Thyroid gland (tissue), 4 donors: ENCODE results near the gene XRCC5. TPM values are rescaled to one million over a fixed set of nuclear protein-coding genes. Genes with fewer than 3 reads are reported as not detected.

ENCODE experiments used
- DNase-seq, 2 donors: peaks; one replicate each; pipeline ENCODE4 v3.0.0-alpha.2; 2019
- H3K27ac ChIP-seq, 3 donors: fragments of 200-600 bp; sonication (generic); 1 replicate in 2 of 3; 2 replicates in 1 of 3; pipeline ENCODE4 v1.5.1; 2016 to 2019; ENCODE audit warnings: mild to moderate bottlenecking in 1 of 3, moderate library complexity in 1 of 3
- H3K27me3 ChIP-seq: fragments of 200-600 bp; sonication (generic); one replicate; pipeline ENCODE4 v1.5.1; 2019
- H3K36me3 ChIP-seq, 2 donors: fragments of 200-600 bp; sonication (generic); one replicate each; pipeline ENCODE4 v1.5.1; 2016 to 2019
- H3K4me1 ChIP-seq, 2 donors: fragments of 200-600 bp; sonication (generic); one replicate each; pipeline ENCODE4 v1.5.1; 2017 to 2019
- H3K4me3 ChIP-seq, 3 donors: fragments of 200-600 bp; sonication (generic); replicated peaks in 1 of 3; 1 replicate in 2 of 3; 2 replicates in 1 of 3; pipeline ENCODE4 v1.5.1; 2016; ENCODE audit warnings: mild to moderate bottlenecking in 1 of 3
- H3K9me3 ChIP-seq: fragments of 200-600 bp; sonication (generic); one replicate; pipeline ENCODE4 v1.5.1; 2017
- CTCF ChIP-seq, 6 experiments: fragments of 200-600 bp in 3 of 6; fragments of 450-650 bp in 3 of 6; sonication (generic) in 3 of 6; IDR thresholded peaks; one replicate each; pipeline ENCODE4 v1.5.1; 2016 to 2019; ENCODE audit warnings: antibody characterized with exemption in 6 of 6, mild to moderate bottlenecking in 2 of 6, inconsistent platforms in 1 of 6, moderate library complexity in 1 of 6
- POLR2A ChIP-seq, 2 donors: fragments of 450-650 bp; IDR thresholded peaks; one replicate each; pipeline ENCODE4 v1.6.1; 2017; ENCODE audit warnings: antibody characterized with exemption in 2 of 2, mild to moderate bottlenecking in 2 of 2, moderate library complexity in 1 of 2
- WGBS, 2 donors: methylation state at CpG; one replicate each; pipeline ENCODE4 v1.1.5; 2017; 5-methylcytosine and 5-hydroxymethylcytosine counted together
- intact Hi-C: fragments of 100-400 bp; cut with DNase I; formaldehyde crosslinking; loops from one replicate; pipeline ENCODE4 v1.15.1; 2023
- total RNA-seq, 4 donors: library from RNA; depleted of rRNA; stranded (reverse); fragments of >200 nt; gene quantifications; one replicate each; pipeline ENCODE4 v1.2.3, GENCODE V29; 2016

The XRCC5 gene
- total RNA-seq, 4 donors from 2014 or later, result 185 to 240 (median 216) TPM

- H3K36me3 ChIP-seq, result peaks cover 76 to 82% of the 10 kb centered on the region in 2 donors
- no peak overlapping the region for H3K27ac ChIP-seq
- no peaks in the 10 kb centered on the region for H3K4me1 ChIP-seq
- H3K4me3 ChIP-seq, result no peak overlapping the region
- no peaks in the 10 kb centered on the region for H3K9me3 ChIP-seq
- H3K27me3 ChIP-seq, result no peaks in the 10 kb centered on the region
- no peak for TF ChIP-seq POLR2A (IDR thresholded peaks at IDR 0.05)
- no peak for TF ChIP-seq CTCF (IDR thresholded peaks at IDR 0.05)
- no peak for DNase-seq
- intact Hi-C loops, result no loop called here
- WGBS, 2 donors, result 91% methylated on average over 5 of the region's 5 CpGs
These were observed 17.8 kb downstream of the XRCC5 start for GRCh38 chr2:216126943-216127342.

GRCh38 chr2:216130346-216130971 is 21.3 kb downstream of the XRCC5 start:
- H3K36me3 ChIP-seq, result peaks cover 61 to 80% of the 10 kb centered on the region in 2 donors
- H3K9me3 ChIP-seq, result no peaks in the 10 kb centered on the region
- H3K4me3 ChIP-seq, result no peak overlapping the region
- TF ChIP-seq POLR2A (IDR thresholded peaks at IDR 0.05), result no peak
- no peak for TF ChIP-seq CTCF (IDR thresholded peaks at IDR 0.05)
- no peaks in the 10 kb centered on the region for H3K27me3 ChIP-seq
- WGBS, 2 donors, result 90 to 94% methylated on average over 6 of the region's 6 CpGs
- DNase-seq, result no peak
- H3K27ac ChIP-seq, result no peak overlapping the region
- H3K4me1 ChIP-seq, result no peaks in the 10 kb centered on the region
- intact Hi-C loops, result no loop called here

- no peak overlapping the region for H3K27ac ChIP-seq
- peaks cover 52 to 73% of the 10 kb centered on the region in 2 donors for H3K36me3 ChIP-seq
- WGBS, 2 donors, result 93 to 95% methylated on average over 3 of the region's 3 CpGs
These were observed 22.2 kb downstream of the XRCC5 start for GRCh38 chr2:216131175-216131926.

GRCh38 chr2:216132585-216132984 is 23.4 kb downstream of the XRCC5 start:
- intact Hi-C loops, result no loop called here
- DNase-seq, result no peak
- Histone ChIP-seq H3K4me1 (no peaks in the 10 kb centered on the region), H3K4me3 (no peak overlapping the region), H3K27me3 (no peaks in the 10 kb centered on the region), H3K9me3 (no peaks in the 10 kb centered on the region), H3K27ac (no peak overlapping the region), H3K36me3 (peaks cover 52 to 69% of the 10 kb centered on the region in 2 donors)
- TF ChIP-seq CTCF (IDR thresholded peaks at IDR 0.05), result no peak
- no peak for TF ChIP-seq POLR2A (IDR thresholded peaks at IDR 0.05)

More at GRCh38 chr2:216131175-216131926, 22.2 kb downstream of the XRCC5 start:
- DNase-seq, result no peak
- intact Hi-C loops, result no loop called here
- TF ChIP-seq POLR2A (IDR thresholded peaks at IDR 0.05) (no peak), CTCF (IDR thresholded peaks at IDR 0.05) (no peak)
- no peaks in the 10 kb centered on the region for H3K4me1 ChIP-seq
- no peaks in the 10 kb centered on the region for H3K9me3 ChIP-seq
- H3K27me3 ChIP-seq, result no peaks in the 10 kb centered on the region
- H3K4me3 ChIP-seq, result no peak overlapping the region

GRCh38 chr2:216133397-216133796 is 24.2 kb downstream of the XRCC5 start:
- Histone ChIP-seq H3K4me3 (no peak overlapping the region), H3K27ac (no peak overlapping the region), H3K9me3 (no peaks in the 10 kb centered on the region), H3K36me3 (peaks cover 54 to 69% of the 10 kb centered on the region in 2 donors), H3K27me3 (no peaks in the 10 kb centered on the region), H3K4me1 (no peaks in the 10 kb centered on the region)
- TF ChIP-seq CTCF (IDR thresholded peaks at IDR 0.05), result no peak
- no peak for TF ChIP-seq POLR2A (IDR thresholded peaks at IDR 0.05)
- intact Hi-C loops, result no loop called here
- no peak for DNase-seq
- WGBS, 2 donors, result 94 to 97% methylated on average over 2 of the region's 2 CpGs
